Ascending aorta (tissue), 2 donors: ENCODE results near the gene YOD1. TPM values are rescaled to one million over a fixed set of nuclear protein-coding genes. Genes with fewer than 3 reads are reported as not detected.

Experiments
- DNase-seq, 2 donors: peaks; one replicate each; pipeline ENCODE4 v3.0.0-alpha.2; 2019; ENCODE audit warnings: low spot score in 2 of 2
- H3K27ac ChIP-seq, 2 donors: fragments of 200-600 bp; sonication (generic); one replicate each; pipeline ENCODE4 v1.5.1; 2016 to 2017; ENCODE audit warnings: mild to moderate bottlenecking in 1 of 2
- H3K27me3 ChIP-seq: fragments of 200-600 bp; sonication (generic); one replicate; pipeline ENCODE4 v1.5.1; 2017
- H3K36me3 ChIP-seq, 2 donors: fragments of 200-600 bp; sonication (generic); one replicate each; pipeline ENCODE4 v1.5.1; 2016
- H3K4me1 ChIP-seq, 2 donors: fragments of 200-600 bp; sonication (generic); one replicate each; pipeline ENCODE4 v1.5.1; 2016 to 2017; ENCODE audit warnings: mild to moderate bottlenecking in 1 of 2
- H3K4me3 ChIP-seq, 2 donors: fragments of 200-600 bp; sonication (generic); one replicate each; pipeline ENCODE4 v1.5.1; 2016 to 2017; ENCODE audit warnings: mild to moderate bottlenecking in 1 of 2
- H3K9me3 ChIP-seq, 2 donors: fragments of 200-600 bp; sonication (generic); one replicate each; pipeline ENCODE4 v1.5.1; 2016
- intact Hi-C: fragments of 100-400 bp; cut with DNase I; formaldehyde crosslinking; loops from one replicate; pipeline ENCODE4 v1.15.1; 2023
- total RNA-seq: library from RNA; depleted of rRNA; stranded (reverse); fragments of >200 nt; gene quantifications from one replicate; pipeline ENCODE4 v1.1.0, GENCODE V29; 2016
- TF ChIP-seq, protein P1 (sequence below), 3 experiments: fragments of 200-600 bp in 2 of 3; fragments of 450-650 bp in 1 of 3; sonication (generic) in 2 of 3; IDR thresholded peaks; one replicate each; pipeline ENCODE4 v1.5.1; 2016 to 2019; ENCODE audit warnings: antibody characterized with exemption in 3 of 3, mild to moderate bottlenecking in 1 of 3, moderate library complexity in 1 of 3

Gene YOD1
- total RNA-seq, 1 donor from 2014 or later, result 4.0 TPM

DNA sequence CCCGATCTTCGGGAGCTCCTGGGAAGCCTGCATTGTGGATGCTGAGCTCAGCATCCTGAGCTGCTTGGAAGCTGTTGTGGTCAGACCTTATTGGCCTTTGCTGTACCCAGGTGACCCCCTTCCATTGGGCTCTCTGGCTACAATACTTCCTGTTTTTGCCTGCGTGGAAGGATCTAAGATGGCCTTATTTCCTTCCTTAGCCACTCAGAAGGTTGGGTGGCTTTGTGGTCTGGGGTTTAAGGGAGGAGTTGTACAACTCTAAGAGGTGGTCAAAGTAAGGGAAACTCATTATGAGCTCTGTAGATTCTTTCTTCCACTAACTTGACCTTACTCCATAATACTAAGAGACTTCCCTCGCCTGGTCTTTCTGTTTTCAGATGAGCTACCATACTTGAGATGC is 19.8 kb upstream of the YOD1 start:
- DNase-seq, result no peak
- no peaks in the 10 kb centered on the region for H3K9me3 ChIP-seq
- intact Hi-C loops, result no loop called here
- H3K4me1 ChIP-seq, result no peaks in the 10 kb centered on the region
- H3K27ac ChIP-seq, result no peak overlapping the region
- no peaks in the 10 kb centered on the region for H3K27me3 ChIP-seq
- H3K36me3 ChIP-seq, result peaks cover 14 to 42% of the 10 kb centered on the region in 2 donors
- TF ChIP-seq, protein P1, sequence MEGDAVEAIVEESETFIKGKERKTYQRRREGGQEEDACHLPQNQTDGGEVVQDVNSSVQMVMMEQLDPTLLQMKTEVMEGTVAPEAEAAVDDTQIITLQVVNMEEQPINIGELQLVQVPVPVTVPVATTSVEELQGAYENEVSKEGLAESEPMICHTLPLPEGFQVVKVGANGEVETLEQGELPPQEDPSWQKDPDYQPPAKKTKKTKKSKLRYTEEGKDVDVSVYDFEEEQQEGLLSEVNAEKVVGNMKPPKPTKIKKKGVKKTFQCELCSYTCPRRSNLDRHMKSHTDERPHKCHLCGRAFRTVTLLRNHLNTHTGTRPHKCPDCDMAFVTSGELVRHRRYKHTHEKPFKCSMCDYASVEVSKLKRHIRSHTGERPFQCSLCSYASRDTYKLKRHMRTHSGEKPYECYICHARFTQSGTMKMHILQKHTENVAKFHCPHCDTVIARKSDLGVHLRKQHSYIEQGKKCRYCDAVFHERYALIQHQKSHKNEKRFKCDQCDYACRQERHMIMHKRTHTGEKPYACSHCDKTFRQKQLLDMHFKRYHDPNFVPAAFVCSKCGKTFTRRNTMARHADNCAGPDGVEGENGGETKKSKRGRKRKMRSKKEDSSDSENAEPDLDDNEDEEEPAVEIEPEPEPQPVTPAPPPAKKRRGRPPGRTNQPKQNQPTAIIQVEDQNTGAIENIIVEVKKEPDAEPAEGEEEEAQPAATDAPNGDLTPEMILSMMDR (IDR thresholded peaks at IDR 0.05), result no peak
- H3K4me3 ChIP-seq, result no peak overlapping the region

DNA sequence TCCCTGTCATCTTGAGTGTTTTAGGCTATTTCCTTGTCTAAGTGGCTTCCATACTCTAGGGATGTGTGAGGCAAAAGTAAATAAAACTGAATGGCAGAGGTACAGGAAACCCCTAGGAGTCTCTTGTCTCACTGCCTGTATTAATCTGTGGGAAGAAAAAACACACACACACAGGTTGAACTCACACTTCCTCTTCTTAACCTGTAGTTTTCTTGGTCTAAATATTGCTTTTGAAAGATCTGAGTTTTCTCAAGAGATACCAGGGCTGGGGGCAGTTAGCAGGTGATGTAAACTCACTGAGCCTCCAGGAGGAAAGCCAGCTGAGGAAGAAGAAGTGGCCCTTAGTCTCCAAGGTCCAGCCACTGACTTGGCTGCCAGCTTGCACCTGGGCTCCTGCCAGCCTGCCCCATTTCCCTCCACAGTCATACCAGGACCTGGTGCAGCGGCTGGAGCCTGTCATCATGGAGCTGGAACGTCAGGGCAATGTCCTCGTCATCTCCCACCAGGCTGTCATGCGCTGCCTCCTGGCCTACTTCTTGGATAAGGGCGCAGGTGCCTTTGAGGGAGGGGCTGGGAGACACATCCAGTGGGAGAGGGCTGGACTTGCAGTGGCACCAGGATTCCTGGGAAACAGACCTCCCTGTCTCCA is 19.0 kb upstream of the YOD1 start:
- Histone ChIP-seq H3K9me3 (no peaks in the 10 kb centered on the region), H3K27me3 (no peaks in the 10 kb centered on the region), H3K27ac (no peak overlapping the region), H3K36me3 (peaks cover 11 to 45% of the 10 kb centered on the region in 2 donors), H3K4me3 (no peak overlapping the region), H3K4me1 (no peaks in the 10 kb centered on the region)
- TF ChIP-seq, protein P1 (IDR thresholded peaks at IDR 0.05), result no peak
- no peak for DNase-seq
- intact Hi-C loops, result no loop called here

DNA sequence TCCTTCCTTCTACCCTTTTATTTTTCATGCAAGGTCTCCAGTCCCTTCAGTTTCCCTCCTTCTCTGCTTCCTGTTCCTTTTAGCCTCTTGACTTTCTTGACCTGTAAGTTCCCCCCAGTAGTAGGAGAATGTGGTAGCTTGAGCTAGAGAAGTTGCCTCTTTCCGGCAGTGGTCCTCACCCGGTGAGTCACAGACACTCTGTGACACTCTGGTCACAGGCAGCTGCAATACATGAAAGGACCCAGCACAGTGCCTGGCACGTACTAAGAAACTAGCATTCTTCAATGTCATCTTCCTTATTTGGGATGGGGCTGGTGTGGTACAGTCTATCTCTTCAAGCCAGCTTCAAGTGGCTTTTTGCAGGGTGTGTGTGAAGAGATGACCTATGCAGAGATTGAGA is 18.1 kb upstream of the YOD1 start:
- no peaks in the 10 kb centered on the region for H3K4me1 ChIP-seq
- H3K27me3 ChIP-seq, result no peaks in the 10 kb centered on the region
- no peak overlapping the region for H3K27ac ChIP-seq
- no peaks in the 10 kb centered on the region for H3K9me3 ChIP-seq
- H3K36me3 ChIP-seq, result peaks cover 11 to 45% of the 10 kb centered on the region in 2 donors
- no peak overlapping the region for H3K4me3 ChIP-seq
- intact Hi-C loops, result no loop called here
- TF ChIP-seq, protein P1 (IDR thresholded peaks at IDR 0.05), result no peak
- DNase-seq, result no peak

DNA sequence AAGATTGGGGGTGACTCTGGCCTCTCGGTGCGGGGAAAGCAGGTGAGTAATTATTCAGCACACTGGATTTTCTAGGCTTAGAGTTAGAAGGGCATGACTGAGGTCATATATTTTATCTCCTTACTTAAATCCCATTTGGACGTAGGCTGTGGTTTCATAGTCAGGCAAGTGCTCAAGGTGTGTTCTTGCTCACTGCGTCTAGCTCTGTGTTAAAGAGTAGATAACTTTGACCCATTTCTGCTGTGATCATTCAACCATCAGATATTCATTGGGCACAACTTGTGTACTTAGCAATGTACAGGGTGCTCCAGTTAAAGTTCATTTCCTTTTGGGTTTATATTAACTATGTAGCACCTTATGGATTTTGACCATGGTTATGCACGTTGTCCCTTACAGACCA is 16.7 kb upstream of the YOD1 start:
- TF ChIP-seq, protein P1 (IDR thresholded peaks at IDR 0.05), result no peak
- Histone ChIP-seq H3K36me3 (peaks cover 18 to 55% of the 10 kb centered on the region in 2 donors), H3K27me3 (no peaks in the 10 kb centered on the region), H3K27ac (no peak overlapping the region), H3K4me1 (no peaks in the 10 kb centered on the region), H3K9me3 (no peaks in the 10 kb centered on the region), H3K4me3 (no peak overlapping the region)
- intact Hi-C loops, result no loop called here
- no peak for DNase-seq

DNA sequence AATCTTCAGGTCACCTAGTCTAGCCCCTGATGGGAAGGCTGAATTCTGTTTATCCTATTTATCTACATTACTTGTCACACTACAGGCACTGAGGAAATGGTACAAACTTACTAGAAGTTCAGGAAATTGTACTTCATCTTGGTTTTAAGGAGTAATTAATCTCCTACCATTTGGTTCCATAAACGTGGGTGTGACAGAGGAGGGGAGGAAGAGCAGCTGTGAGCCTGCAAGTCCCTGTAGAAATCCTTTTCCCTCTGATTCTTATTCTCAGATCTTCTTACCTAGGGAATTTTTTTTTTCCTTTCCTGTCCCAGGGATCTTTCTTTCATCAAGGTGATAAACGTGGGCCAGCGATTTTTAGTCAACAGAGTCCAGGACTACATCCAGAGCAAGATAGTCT is 16.2 kb upstream of the YOD1 start:
- H3K27ac ChIP-seq, result no peak overlapping the region
- H3K4me1 ChIP-seq, result no peaks in the 10 kb centered on the region
- no peaks in the 10 kb centered on the region for H3K9me3 ChIP-seq
- TF ChIP-seq, protein P1 (IDR thresholded peaks at IDR 0.05), result no peak
- H3K36me3 ChIP-seq, result peaks cover 20 to 60% of the 10 kb centered on the region in 2 donors
- intact Hi-C loops, result no loop called here
- H3K27me3 ChIP-seq, result no peaks in the 10 kb centered on the region
- H3K4me3 ChIP-seq, result no peak overlapping the region
- DNase-seq, result no peak

DNA sequence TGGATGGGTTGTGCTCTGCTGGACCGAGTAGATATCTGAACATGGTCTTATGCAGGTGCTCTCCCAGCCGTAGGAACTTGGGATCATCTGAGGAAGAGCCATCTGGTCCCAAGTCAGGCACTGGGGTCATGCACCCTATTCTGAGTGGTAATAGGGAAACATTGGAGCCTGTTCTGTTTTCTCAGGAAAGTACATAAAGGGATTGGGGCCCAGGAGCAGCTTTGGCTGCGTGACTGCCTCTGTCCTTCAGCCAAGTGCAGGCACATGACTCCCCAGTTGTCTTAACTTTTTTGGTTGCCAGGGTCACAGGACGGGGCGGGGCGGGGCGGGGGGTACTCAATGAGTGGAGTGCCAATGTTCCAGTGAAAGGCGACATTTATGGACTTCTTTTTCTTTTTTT is 13.6 kb upstream of the YOD1 start:
- TF ChIP-seq, protein P1 (IDR thresholded peaks at IDR 0.05), result no peak
- intact Hi-C loops, result no loop called here
- Histone ChIP-seq H3K27ac (no peak overlapping the region), H3K4me1 (no peaks in the 10 kb centered on the region), H3K36me3 (peaks cover 23 to 57% of the 10 kb centered on the region in 2 donors), H3K9me3 (no peaks in the 10 kb centered on the region), H3K4me3 (no peak overlapping the region), H3K27me3 (no peaks in the 10 kb centered on the region)
- no peak for DNase-seq
